Lower lobe of right lung (tissue), 2 donors: ENCODE measurements around the gene TYW1B. TPM values are rescaled to one million over a fixed set of nuclear protein-coding genes. Genes with fewer than 3 reads are reported as not detected.
A peak's percentile ranks its signal among the peaks of the same experiment; 100 is the strongest.
"Not testable (repeated sequence)": the region's sequence is repeated elsewhere in the genome, so short reads cannot be mapped to it uniquely, and the experiment has no call there.

Experiments
- ATAC-seq, 2 donors: fragments of 200-7000 bp; cut with Tn5 transposase; one replicate each; pipeline ENCODE4 v1.9.1; 2020 to 2022; ENCODE audit warnings: mild to moderate bottlenecking in 2 of 2, moderate library complexity in 2 of 2
- DNase-seq: peaks from one replicate; pipeline ENCODE4 v3.0.0-alpha.2; 2020
- H3K27ac ChIP-seq: fragments of 200-600 bp; one replicate; pipeline ENCODE4 v1.8.0; 2022
- H3K27me3 ChIP-seq: fragments of 200-600 bp; one replicate; pipeline ENCODE4 v1.8.0; 2022; ENCODE audit warnings: low read depth
- H3K36me3 ChIP-seq: fragments of 200-600 bp; one replicate; pipeline ENCODE4 v1.8.0; 2022; ENCODE audit warnings: mild to moderate bottlenecking
- H3K4me1 ChIP-seq: fragments of 200-600 bp; one replicate; pipeline ENCODE4 v1.8.0; 2022
- H3K4me3 ChIP-seq: fragments of 200-600 bp; one replicate; pipeline ENCODE4 v1.8.0; 2022; ENCODE audit warnings: mild to moderate bottlenecking
- H3K9me3 ChIP-seq: fragments of 200-600 bp; one replicate; pipeline ENCODE4 v1.8.0; 2022
- CTCF ChIP-seq: fragments of 200-600 bp; IDR thresholded peaks from one replicate; pipeline ENCODE4 v1.8.0; 2022; ENCODE audit warnings: antibody characterized with exemption, mild to moderate bottlenecking
- intact Hi-C: fragments of 100-400 bp; cut with DNase I; formaldehyde crosslinking; loops from one replicate; pipeline ENCODE4 v1.11.0; 2022
- total RNA-seq: library from RNA; stranded (reverse); fragmentation: NEBNext Ultra II Directional; extraction: Animal tissue kit (Norgen Biotek cat#: 25700); gene quantifications from one replicate; pipeline ENCODE4 v1.2.1, GENCODE V29; 2021
- donor health status: DM: no; HTN: yes; CAD: no; lungs with severe emphysema.

The TYW1B gene
- total RNA-seq, 1 donor from 2014 or later = 6.8 TPM

GRCh38 chr7:72739716-72740115, 88.3 kb downstream of the TYW1B start:
- intact Hi-C loops, DNase-seq, H3K27ac ChIP-seq, H3K4me1 ChIP-seq, H3K27me3 ChIP-seq, H3K36me3 ChIP-seq, ATAC-seq, H3K4me3 ChIP-seq: not testable (repeated sequence)
- peaks cover 21% of the 10 kb centered on the region for H3K9me3 ChIP-seq

GRCh38 chr7:72735855-72736254, 92.1 kb downstream of the TYW1B start:
- H3K27ac ChIP-seq, H3K27me3 ChIP-seq, H3K4me3 ChIP-seq, H3K4me1 ChIP-seq, intact Hi-C loops, H3K36me3 ChIP-seq, DNase-seq, ATAC-seq: not testable (repeated sequence)
- peaks cover 25% of the 10 kb centered on the region for H3K9me3 ChIP-seq

GRCh38 chr7:72730815-72731214, 97.2 kb downstream of the TYW1B start:
- H3K4me3 ChIP-seq, H3K27me3 ChIP-seq, H3K27ac ChIP-seq, ATAC-seq, intact Hi-C loops, H3K4me1 ChIP-seq, DNase-seq, H3K36me3 ChIP-seq: not testable (repeated sequence)
- H3K9me3 ChIP-seq = peaks cover 16% of the 10 kb centered on the region

GRCh38 chr7:72730384-72730783, 97.6 kb downstream of the TYW1B start:
- H3K27ac ChIP-seq, DNase-seq, H3K4me3 ChIP-seq, H3K27me3 ChIP-seq, H3K36me3 ChIP-seq, H3K4me1 ChIP-seq, intact Hi-C loops, ATAC-seq: not testable (repeated sequence)
- H3K9me3 ChIP-seq = peaks cover 11% of the 10 kb centered on the region

- ATAC-seq, intact Hi-C loops, H3K27me3 ChIP-seq, H3K27ac ChIP-seq, DNase-seq, H3K4me1 ChIP-seq, H3K9me3 ChIP-seq, H3K36me3 ChIP-seq, H3K4me3 ChIP-seq: not testable (repeated sequence)
These were observed 98.9 kb downstream of the TYW1B start for GRCh38 chr7:72729130-72729529.

- H3K36me3 ChIP-seq, H3K9me3 ChIP-seq, H3K27ac ChIP-seq, H3K4me3 ChIP-seq, H3K4me1 ChIP-seq, DNase-seq, H3K27me3 ChIP-seq, intact Hi-C loops: not testable (repeated sequence)
- peak; percentile 82 to 87 for ATAC-seq
These were observed 105.3 kb downstream of the TYW1B start for GRCh38 chr7:72722694-72723093.

- H3K4me3 ChIP-seq, H3K27ac ChIP-seq, intact Hi-C loops, H3K36me3 ChIP-seq, H3K27me3 ChIP-seq, ATAC-seq, DNase-seq, H3K9me3 ChIP-seq, H3K4me1 ChIP-seq: not testable (repeated sequence)
These were observed 107.1 kb downstream of the TYW1B start for GRCh38 chr7:72720890-72721289.

- ATAC-seq, intact Hi-C loops, DNase-seq, H3K27me3 ChIP-seq, H3K4me1 ChIP-seq, H3K27ac ChIP-seq, H3K36me3 ChIP-seq, H3K9me3 ChIP-seq, H3K4me3 ChIP-seq: not testable (repeated sequence)
These were observed 110.7 kb downstream of the TYW1B start for GRCh38 chr7:72717252-72717774.

GRCh38 chr7:72711927-72712326, 116.1 kb downstream of the TYW1B start:
- H3K36me3 ChIP-seq, intact Hi-C loops, H3K27ac ChIP-seq, H3K27me3 ChIP-seq, ATAC-seq, DNase-seq, H3K4me1 ChIP-seq, H3K4me3 ChIP-seq, H3K9me3 ChIP-seq: not testable (repeated sequence)

GRCh38 chr7:72710983-72711382, 117.0 kb downstream of the TYW1B start:
- no peaks in the 10 kb centered on the region for H3K9me3 ChIP-seq
- intact Hi-C loops = no loop called here
- no peaks in the 10 kb centered on the region for H3K4me1 ChIP-seq
- ATAC-seq (no peak), DNase-seq (no peak)
- no peaks in the 10 kb centered on the region for H3K27me3 ChIP-seq
- no peak overlapping the region for H3K27ac ChIP-seq
- H3K36me3 ChIP-seq = peaks cover 4% of the 10 kb centered on the region
- no peak for TF ChIP-seq CTCF
- no peak overlapping the region for H3K4me3 ChIP-seq
